Retinal pigment epithelial cell (primary cell): ENCODE results near the gene TMEM18.

Experiments
- DNase-seq: peaks from one replicate; pipeline ENCODE4 v3.0.0-alpha.2; 2010; ENCODE audit warnings: low read depth
- H3K4me3 ChIP-seq: 2 replicates; pipeline ENCODE4 v1.5.1; 2011; ENCODE audit warnings: mild to moderate bottlenecking, low read length, control low read depth, moderate library complexity
- TF ChIP-seq, protein P1 (sequence below): conservative IDR thresholded peaks from 2 replicates; pipeline ENCODE4 v1.5.1; 2011; ENCODE audit warnings: low read depth, low read length, control low read depth, inconsistent platforms

TMEM18 gene

DNA sequence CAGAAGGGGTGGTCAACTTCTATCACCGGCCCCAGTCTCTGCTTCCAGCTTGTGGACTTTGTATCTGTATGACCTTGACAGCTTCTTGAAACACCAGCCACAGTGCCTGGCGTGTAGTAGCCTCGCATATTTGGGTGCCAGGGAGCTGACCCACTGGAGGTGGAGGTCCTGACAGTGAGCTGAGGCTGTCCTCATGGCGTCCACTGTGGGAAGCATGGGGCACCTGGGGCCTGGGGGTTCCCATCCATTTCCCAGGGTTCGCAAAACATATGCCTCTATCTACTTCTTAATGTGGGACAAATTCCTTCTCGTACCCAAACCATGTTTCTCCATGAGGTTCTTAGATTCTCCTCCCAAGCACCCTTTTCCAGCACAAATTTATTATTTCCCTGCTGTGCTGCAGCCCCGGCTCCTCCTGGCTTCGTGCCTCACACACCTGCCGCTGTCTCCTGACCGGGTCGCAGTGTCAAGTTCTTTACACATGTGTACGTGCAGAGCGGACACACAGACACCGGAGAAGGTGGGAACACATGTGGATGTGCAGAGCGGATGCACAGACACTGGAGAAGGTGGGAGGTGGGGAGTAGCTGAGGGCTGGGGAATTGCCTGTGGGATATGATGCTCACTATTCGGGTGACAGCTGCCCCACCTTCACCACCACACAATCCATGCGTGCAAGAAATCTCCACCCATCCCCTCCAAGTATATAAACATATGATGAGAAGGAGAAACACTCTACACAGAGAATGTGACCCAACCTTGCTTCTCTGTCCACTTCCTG lies 23.4 kb downstream of the TMEM18 start:
- TF ChIP-seq, protein P1, sequence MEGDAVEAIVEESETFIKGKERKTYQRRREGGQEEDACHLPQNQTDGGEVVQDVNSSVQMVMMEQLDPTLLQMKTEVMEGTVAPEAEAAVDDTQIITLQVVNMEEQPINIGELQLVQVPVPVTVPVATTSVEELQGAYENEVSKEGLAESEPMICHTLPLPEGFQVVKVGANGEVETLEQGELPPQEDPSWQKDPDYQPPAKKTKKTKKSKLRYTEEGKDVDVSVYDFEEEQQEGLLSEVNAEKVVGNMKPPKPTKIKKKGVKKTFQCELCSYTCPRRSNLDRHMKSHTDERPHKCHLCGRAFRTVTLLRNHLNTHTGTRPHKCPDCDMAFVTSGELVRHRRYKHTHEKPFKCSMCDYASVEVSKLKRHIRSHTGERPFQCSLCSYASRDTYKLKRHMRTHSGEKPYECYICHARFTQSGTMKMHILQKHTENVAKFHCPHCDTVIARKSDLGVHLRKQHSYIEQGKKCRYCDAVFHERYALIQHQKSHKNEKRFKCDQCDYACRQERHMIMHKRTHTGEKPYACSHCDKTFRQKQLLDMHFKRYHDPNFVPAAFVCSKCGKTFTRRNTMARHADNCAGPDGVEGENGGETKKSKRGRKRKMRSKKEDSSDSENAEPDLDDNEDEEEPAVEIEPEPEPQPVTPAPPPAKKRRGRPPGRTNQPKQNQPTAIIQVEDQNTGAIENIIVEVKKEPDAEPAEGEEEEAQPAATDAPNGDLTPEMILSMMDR: no peak
- DNase-seq: no peak
- no peak overlapping the region for H3K4me3 ChIP-seq

DNA sequence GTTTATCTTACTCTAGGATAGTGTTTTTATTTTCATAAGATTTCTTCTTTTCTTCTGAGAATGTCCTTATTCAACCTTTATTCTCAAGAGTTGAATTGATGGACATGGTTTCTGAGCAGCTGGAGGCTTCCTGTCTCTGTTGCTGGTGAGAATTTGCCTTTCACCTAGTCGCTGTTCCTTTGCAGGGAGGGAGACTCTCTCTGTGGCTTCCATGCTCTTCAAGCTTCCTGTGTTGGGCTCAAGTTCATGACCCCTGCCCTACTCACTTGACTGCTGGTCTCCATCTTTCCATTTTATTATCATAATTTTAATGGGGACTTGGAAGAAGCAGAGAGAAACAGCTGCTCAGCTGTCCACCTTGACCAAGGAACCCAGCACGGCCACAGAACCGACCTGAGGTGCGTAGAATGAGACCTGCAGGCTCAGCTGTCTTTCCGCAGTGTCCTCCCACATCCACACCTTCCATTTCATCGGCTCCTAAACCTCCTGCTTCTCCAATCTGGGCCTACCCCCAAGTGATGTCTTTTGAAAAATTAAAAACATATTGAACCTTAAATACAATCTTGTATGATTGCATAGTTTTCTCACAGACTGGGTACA lies 24.2 kb downstream of the TMEM18 start:
- TF ChIP-seq, protein P1: no peak
- H3K4me3 ChIP-seq: no peak overlapping the region
- no peak for DNase-seq

DNA sequence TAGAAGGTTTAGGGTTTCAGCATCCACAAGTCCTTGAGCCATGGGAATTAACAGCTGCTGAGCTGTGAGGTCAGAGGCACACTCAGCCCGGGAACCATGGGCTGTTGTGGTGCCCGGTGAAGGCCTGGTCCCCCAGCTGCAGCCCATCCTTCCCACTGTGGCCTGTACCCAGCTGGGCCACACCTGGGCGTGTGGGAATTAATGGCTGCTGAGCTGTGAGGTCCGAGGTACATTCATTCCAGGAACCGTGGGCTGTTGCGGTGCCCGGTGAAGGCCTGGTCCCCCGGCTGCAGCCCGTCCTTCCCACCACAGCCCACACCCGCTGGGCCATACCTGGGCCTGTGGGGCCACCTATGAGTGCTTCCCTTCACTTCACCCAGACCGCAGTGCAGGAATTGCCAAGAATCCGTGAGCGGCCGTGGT lies 25.2 kb downstream of the TMEM18 start:
- TF ChIP-seq, protein P1: no peak
- DNase-seq: no peak
- H3K4me3 ChIP-seq: no peak overlapping the region

DNA sequence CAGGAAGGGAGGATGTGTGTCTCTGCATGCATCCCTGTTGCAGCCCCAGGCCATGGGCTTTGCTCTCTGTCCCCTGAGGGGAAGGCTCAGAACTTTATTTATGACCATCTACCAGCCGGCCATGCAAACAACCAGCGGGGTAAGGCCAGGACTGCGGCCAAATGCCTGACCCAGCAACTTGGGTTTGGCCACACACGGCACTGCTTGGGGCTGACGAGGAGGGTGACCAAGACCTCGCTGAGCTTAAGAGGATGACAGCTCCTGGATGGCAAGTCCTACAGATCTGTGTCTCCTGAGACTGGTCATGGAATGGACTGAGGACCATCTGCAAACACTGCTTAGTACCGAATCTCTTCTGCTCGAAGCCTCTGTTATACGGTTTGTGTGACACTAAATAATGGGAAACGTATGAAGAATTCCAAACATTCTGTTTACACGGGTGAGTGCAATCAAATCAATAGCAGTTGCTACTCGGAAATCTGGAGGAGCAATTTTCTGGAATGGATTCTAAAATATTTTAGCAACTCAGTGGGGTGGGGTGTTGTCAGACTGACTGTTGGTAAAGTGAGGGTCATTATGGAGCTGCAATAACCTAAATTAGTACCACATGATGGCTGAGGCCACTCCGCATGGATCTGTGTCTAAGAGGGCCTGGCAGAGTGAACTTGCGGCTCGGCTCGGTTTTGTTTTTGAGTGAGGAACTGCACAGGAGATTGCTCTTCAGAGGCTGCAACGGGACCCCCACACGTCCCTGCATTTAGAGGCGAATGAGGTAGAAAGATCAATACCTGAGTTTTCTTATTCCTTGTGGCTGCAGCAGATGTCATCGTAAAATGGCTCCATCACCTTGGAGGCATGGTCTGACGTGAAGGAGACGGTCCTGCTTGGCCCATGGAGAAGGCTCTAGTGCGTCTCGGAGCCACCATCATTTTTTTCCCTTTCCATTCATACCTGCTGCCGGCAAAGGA lies 26.6 kb downstream of the TMEM18 start:
- no peak for DNase-seq
- H3K4me3 ChIP-seq: no peak overlapping the region
- TF ChIP-seq, protein P1: no peak

DNA sequence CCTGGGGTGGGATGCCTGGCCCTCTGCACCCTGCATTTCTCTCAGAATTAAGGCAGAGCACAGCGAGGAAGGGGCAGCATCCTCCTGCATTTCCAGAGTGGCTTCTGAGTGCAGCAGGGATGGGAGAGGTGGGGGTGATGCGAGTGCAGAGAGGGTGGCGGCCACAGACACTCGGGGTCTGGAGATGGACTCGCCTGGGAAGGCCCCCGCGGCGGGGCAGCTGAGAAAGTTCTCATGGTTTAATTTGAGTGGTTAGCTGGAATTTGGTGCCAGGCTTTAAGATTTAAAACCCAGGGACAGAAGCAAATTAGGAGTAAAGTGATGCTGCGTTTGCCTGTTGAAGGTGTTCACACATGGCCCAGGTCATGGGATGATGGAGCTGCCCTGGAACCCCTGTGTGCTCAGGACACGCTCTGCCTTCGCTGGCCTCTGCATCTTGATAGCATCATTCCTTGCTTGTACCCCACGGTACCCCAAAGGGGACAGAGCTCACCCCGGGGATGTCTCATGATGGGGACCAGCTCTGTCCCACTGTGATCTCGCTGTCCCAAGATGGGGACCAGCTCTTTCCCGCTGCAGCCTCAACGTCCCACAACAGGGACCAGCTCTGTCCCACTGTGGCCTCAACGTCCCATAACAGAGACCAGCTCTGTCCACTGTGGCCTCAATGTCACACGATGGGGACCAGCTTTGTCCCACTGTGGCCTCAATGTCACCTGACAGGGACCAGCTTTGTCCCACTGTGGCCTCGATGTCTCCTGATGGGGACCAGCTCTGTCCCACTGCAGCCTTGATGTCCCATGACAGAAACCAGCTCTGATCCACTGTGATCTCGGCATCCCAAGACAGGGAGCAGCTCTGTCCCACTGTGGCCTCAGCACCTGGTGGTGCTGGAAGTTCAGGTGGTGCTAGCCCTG lies 27.5 kb downstream of the TMEM18 start:
- no peak overlapping the region for H3K4me3 ChIP-seq
- TF ChIP-seq, protein P1: no peak
- DNase-seq: no peak
